ENCODE data around the gene PDE4D. TPM values are rescaled to one million over a fixed set of nuclear protein-coding genes. Genes with fewer than 3 reads are reported as not detected.
A peak's percentile ranks its signal among the peaks of the same experiment; 100 is the strongest.

Gene PDE4D
- total RNA-seq, 4 donors from 2014 or later: 15.9 to 66.3 (median 48.7) TPM

DNA sequence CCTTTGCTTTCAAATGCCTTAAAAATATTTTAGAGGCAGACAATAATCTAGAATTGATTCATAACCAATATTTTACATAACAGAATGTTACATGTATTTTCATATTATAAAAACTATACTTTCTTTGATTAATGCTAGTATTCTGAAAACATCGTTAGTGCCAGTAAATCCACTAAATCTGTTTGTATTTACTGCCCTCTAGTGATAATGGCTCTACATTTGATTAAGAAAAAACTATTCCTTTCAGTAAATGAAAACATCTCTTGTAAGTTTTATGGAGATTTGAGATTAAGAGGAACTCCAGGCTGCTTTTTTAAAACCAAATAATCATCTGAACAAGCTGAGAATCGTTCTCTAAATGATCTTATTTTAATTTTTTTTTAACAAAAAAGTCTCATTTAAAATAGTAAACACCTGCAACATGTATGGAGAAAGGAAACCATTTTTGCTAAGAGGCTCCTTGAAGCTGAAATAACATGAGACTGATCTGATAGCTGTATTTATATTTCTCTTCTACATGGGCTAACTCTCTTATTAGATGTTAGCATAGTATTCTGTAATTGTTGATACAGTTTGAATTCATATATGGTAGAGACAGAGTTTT is 886.0 kb downstream of the PDE4D start:
- WGBS, 2 donors: 6% methylated on average over 2 of the region's 2 CpGs
- TF ChIP-seq CTCF (IDR thresholded peaks at IDR 0.05): peak; percentile 19 to 57 (median 30)
- TF ChIP-seq POLR2A (IDR thresholded peaks at IDR 0.05): no peak
- H3K4me1 ChIP-seq: no peaks in the 10 kb centered on the region
- no peak for DNase-seq (ENCODE audit: low spot score in 2 of 2)
- H3K27ac ChIP-seq: no peak overlapping the region
- H3K4me3 ChIP-seq: no peak overlapping the region
- H3K36me3 ChIP-seq: peaks cover 0 to 5% (median 0%) of the 10 kb centered on the region in 3 donors
- peaks cover 0 to 18% (median 0%) of the 10 kb centered on the region in 4 donors for H3K9me3 ChIP-seq
- no peaks in the 10 kb centered on the region for H3K27me3 ChIP-seq

- 94 to 95% methylated on average over 7 of the region's 7 CpGs for WGBS, 2 donors
- peaks cover 0 to 6% (median 0%) of the 10 kb centered on the region in 4 donors for H3K4me1 ChIP-seq
- H3K27ac ChIP-seq: no peak overlapping the region
- H3K36me3 ChIP-seq: peaks cover 0 to 5% (median 0%) of the 10 kb centered on the region in 3 donors
- DNase-seq (ENCODE audit: low spot score in 2 of 2): no peak
- TF ChIP-seq POLR2A (IDR thresholded peaks at IDR 0.05): no peak
- TF ChIP-seq CTCF (IDR thresholded peaks at IDR 0.05): no peak
- TF ChIP-seq EP300 (IDR thresholded peaks at IDR 0.05): no peak
- no peaks in the 10 kb centered on the region for H3K27me3 ChIP-seq
- no peak overlapping the region for H3K4me3 ChIP-seq
- peaks cover 0 to 4% (median 0%) of the 10 kb centered on the region in 4 donors for H3K9me3 ChIP-seq
Measured at GRCh38 chr5:59005934-59006701, 887.4 kb downstream of the PDE4D start.

DNA sequence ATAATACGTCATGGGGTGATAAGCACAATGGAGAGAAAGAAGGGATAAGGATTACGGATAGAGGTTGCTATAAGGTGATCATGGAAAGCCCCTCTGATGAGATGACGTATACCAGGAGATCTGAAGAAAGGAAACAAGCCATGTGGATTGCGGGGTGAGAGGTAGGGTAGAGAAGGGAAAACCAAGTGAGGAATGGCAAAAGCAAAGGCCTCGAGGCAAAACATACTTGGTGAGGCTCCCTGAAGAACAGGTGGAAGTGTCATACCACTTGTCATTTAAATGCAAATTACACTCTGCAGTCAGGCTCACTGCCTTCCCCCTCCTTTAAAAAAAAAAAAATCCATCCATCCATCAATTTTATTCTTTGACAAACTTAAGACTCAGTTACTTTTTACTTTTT is 889.9 kb downstream of the PDE4D start:
- WGBS, 2 donors: 93% methylated on average over 5 of the region's 5 CpGs
- DNase-seq (ENCODE audit: low spot score in 2 of 2): no peak
- H3K27ac ChIP-seq: no peak overlapping the region
- H3K4me3 ChIP-seq: no peak overlapping the region
- peaks cover 0 to 6% (median 0%) of the 10 kb centered on the region in 4 donors for H3K4me1 ChIP-seq
- no peaks in the 10 kb centered on the region for H3K27me3 ChIP-seq
- no peaks in the 10 kb centered on the region for H3K9me3 ChIP-seq
- H3K36me3 ChIP-seq: no peaks in the 10 kb centered on the region
- TF ChIP-seq EP300 (IDR thresholded peaks at IDR 0.05) (no peak), CTCF (IDR thresholded peaks at IDR 0.05) (no peak), POLR2A (IDR thresholded peaks at IDR 0.05) (no peak)

- TF ChIP-seq CTCF (IDR thresholded peaks at IDR 0.05) (no peak), POLR2A (IDR thresholded peaks at IDR 0.05) (no peak), EP300 (IDR thresholded peaks at IDR 0.05) (no peak)
- WGBS, 2 donors: 83 to 90% methylated on average over 4 of the region's 4 CpGs
- no peaks in the 10 kb centered on the region for H3K9me3 ChIP-seq
- DNase-seq (ENCODE audit: low spot score in 2 of 2): no peak
- no peaks in the 10 kb centered on the region for H3K36me3 ChIP-seq
- H3K27ac ChIP-seq: no peak overlapping the region
- H3K4me1 ChIP-seq: peaks cover 0 to 9% (median 0%) of the 10 kb centered on the region in 4 donors
- H3K27me3 ChIP-seq: no peaks in the 10 kb centered on the region
- H3K4me3 ChIP-seq: no peak overlapping the region
Measured at GRCh38 chr5:59003124-59003523, 890.4 kb downstream of the PDE4D start.

GRCh38 chr5:59002162-59002825 is 891.2 kb downstream of the PDE4D start:
- H3K4me1 ChIP-seq: peaks cover 0 to 16% (median under 1%) of the 10 kb centered on the region in 4 donors
- H3K4me3 ChIP-seq: no peak overlapping the region
- H3K27me3 ChIP-seq: no peaks in the 10 kb centered on the region
- 79 to 96% methylated on average over 1 of the region's 1 CpG for WGBS, 2 donors
- TF ChIP-seq POLR2A (IDR thresholded peaks at IDR 0.05): no peak
- TF ChIP-seq CTCF (IDR thresholded peaks at IDR 0.05): no peak
- no peak for TF ChIP-seq EP300 (IDR thresholded peaks at IDR 0.05)
- H3K27ac ChIP-seq: no peak overlapping the region
- DNase-seq (ENCODE audit: low spot score in 2 of 2): no peak
- no peaks in the 10 kb centered on the region for H3K9me3 ChIP-seq
- H3K36me3 ChIP-seq: no peaks in the 10 kb centered on the region

Data from tibial nerve (tissue), 4 donors.